ENCODE results near the gene AGAP2.
A peak's percentile ranks its signal among the peaks of the same experiment; 100 is the strongest.

The AGAP2 gene

DNA sequence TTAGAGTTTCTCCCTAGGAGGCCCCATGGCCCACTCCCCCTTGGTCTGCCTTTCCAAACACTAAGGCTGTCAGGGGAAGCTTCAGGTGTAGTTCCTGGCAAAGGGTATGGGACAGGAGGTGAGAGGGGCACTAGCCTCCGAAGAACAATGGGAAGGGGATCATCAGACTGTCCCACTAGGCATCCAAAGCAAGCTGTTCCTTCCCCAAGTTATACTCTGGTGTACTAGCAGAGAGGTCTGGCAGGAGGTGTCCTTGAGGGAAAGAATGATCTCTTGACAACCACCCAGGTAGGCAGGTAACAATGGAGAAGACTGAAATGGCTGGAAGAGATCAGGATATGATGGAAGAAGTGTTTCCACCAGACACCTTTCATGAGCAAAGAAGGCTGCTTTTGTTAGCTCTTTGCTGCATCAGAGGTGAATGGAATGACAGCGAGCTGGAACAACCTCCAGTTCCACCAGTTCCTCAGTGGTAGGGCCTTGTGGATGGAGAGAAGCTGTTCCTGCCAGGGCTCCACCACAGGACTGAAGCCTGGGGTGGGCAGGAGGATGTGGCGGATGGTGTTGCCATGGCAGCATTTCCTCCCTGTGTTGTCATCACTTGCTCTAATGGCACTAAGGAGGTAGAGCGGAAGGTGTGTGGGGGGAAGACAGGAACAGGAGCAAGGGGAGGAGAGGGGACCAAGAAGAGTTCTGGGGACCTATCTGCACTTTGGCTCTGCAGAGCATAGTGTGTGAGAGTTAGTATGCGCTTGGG is 2.3 kb upstream of the AGAP2 start:
- FAIRE-seq: peak; percentile 91
- no peak for TF ChIP-seq POLR2AphosphoS5 (IDR thresholded peaks at IDR 0.05; ENCODE audit: low read depth, low read length)
- TF ChIP-seq POLR2A (IDR thresholded peaks at IDR 0.05; ENCODE audit: low read depth, low read length): no peak
- TF ChIP-seq TAF1 (IDR thresholded peaks at IDR 0.05; ENCODE audit: borderline replicate concordance, low read depth, low read length): no peak
- peak; percentile 69 for DNase-seq (ENCODE audit: insufficient read length)

- TF ChIP-seq POLR2AphosphoS5 (IDR thresholded peaks at IDR 0.05; ENCODE audit: low read depth, low read length) (no peak), POLR2A (IDR thresholded peaks at IDR 0.05; ENCODE audit: low read depth, low read length) (no peak), TAF1 (IDR thresholded peaks at IDR 0.05; ENCODE audit: borderline replicate concordance, low read depth, low read length) (no peak)
- FAIRE-seq (no peak), DNase-seq (ENCODE audit: insufficient read length) (no peak)
These were observed 1.5 kb upstream of the AGAP2 start for GRCh38 chr12:57739914-57740538.

DNA sequence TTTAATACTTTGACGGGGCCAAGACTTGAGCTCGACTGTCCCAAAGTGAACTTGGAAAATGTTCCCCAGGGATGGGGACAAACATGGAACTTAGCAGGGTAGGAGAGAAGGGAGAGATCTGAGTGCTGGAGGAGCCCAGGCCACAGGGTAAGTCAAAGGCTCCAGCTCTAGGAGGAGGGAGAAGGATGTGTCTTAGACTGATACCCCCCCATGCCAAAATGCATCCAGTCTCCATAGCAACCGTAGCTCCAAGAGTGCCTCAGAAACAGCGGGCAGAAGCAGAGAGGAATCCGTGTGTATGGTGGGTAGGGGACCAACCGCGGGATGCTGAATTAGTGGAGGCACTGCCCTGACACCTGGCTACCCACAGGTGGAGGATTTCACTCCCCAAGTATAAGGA is 845 bp upstream of the AGAP2 start:
- FAIRE-seq: no peak
- TF ChIP-seq POLR2AphosphoS5 (IDR thresholded peaks at IDR 0.05; ENCODE audit: low read depth, low read length): no peak
- no peak for TF ChIP-seq TAF1 (IDR thresholded peaks at IDR 0.05; ENCODE audit: borderline replicate concordance, low read depth, low read length)
- TF ChIP-seq POLR2A (IDR thresholded peaks at IDR 0.05; ENCODE audit: low read depth, low read length): no peak
- DNase-seq (ENCODE audit: insufficient read length): no peak

- TF ChIP-seq POLR2AphosphoS5 (IDR thresholded peaks at IDR 0.05; ENCODE audit: low read depth, low read length) (no peak), TAF1 (IDR thresholded peaks at IDR 0.05; ENCODE audit: borderline replicate concordance, low read depth, low read length) (no peak), POLR2A (IDR thresholded peaks at IDR 0.05; ENCODE audit: low read depth, low read length) (no peak)
- no peak for FAIRE-seq
- no peak for DNase-seq (ENCODE audit: insufficient read length)
These were observed 778 bp downstream of the AGAP2 start for GRCh38 chr12:57737467-57738460.

GRCh38 chr12:57736741-57737466 is 1.6 kb downstream of the AGAP2 start:
- DNase-seq (ENCODE audit: insufficient read length) (no peak), FAIRE-seq (no peak)
- TF ChIP-seq POLR2AphosphoS5 (IDR thresholded peaks at IDR 0.05; ENCODE audit: low read depth, low read length) (no peak), TAF1 (IDR thresholded peaks at IDR 0.05; ENCODE audit: borderline replicate concordance, low read depth, low read length) (no peak), POLR2A (IDR thresholded peaks at IDR 0.05; ENCODE audit: low read depth, low read length) (no peak)

- DNase-seq (ENCODE audit: insufficient read length) (no peak), FAIRE-seq (no peak)
- TF ChIP-seq TAF1 (IDR thresholded peaks at IDR 0.05; ENCODE audit: borderline replicate concordance, low read depth, low read length): no peak
- no peak for TF ChIP-seq POLR2AphosphoS5 (IDR thresholded peaks at IDR 0.05; ENCODE audit: low read depth, low read length)
- no peak for TF ChIP-seq POLR2A (IDR thresholded peaks at IDR 0.05; ENCODE audit: low read depth, low read length)
These were observed 2.4 kb downstream of the AGAP2 start for GRCh38 chr12:57735952-57736740.

DNA sequence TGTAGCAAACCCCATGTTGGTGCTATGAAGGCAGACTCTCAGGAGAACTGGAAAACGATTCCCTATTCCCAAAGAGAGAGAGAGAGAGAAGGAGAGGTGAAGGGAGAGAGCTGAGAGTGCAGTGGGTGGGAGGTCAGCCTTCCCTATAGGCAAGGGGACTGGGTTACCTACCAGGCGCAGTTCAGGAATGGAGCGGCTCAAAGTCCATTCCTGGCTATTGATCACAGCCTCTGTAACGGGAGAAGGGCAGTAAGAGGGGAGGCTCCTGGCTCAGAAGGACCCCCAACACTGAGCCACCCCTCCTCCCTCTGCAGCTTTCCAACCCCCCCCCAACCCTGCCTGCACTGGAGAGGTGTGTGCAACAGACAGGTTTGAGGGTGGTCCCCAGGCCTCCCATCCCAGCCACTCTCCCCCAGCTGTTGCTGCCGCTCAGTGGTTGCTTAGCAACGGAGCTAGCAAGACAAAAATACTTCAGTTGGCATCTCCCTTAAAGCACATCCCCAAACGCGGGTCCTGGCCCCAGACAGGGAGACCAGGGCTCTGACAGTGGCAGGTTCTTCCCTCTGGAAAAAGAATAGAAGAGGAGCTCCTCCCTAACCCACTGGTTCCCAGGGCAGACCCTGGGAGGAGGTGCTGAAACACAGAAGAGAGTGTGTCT is 3.2 kb downstream of the AGAP2 start:
- DNase-seq (ENCODE audit: insufficient read length): no peak
- no peak for TF ChIP-seq POLR2A (IDR thresholded peaks at IDR 0.05; ENCODE audit: low read depth, low read length)
- no peak for TF ChIP-seq TAF1 (IDR thresholded peaks at IDR 0.05; ENCODE audit: borderline replicate concordance, low read depth, low read length)
- TF ChIP-seq POLR2AphosphoS5 (IDR thresholded peaks at IDR 0.05; ENCODE audit: low read depth, low read length): no peak

GRCh38 chr12:57734591-57734990 is 4.0 kb downstream of the AGAP2 start:
- TF ChIP-seq POLR2AphosphoS5 (IDR thresholded peaks at IDR 0.05; ENCODE audit: low read depth, low read length) (no peak), POLR2A (IDR thresholded peaks at IDR 0.05; ENCODE audit: low read depth, low read length) (no peak), TAF1 (IDR thresholded peaks at IDR 0.05; ENCODE audit: borderline replicate concordance, low read depth, low read length) (no peak)
- no peak for DNase-seq (ENCODE audit: insufficient read length)

More for the DNA sequence above, 3.2 kb downstream of the AGAP2 start:
- FAIRE-seq: no peak

GRCh38 chr12:57733928-57734327 is 4.6 kb downstream of the AGAP2 start:
- no peak for DNase-seq (ENCODE audit: insufficient read length)
- TF ChIP-seq POLR2A (IDR thresholded peaks at IDR 0.05; ENCODE audit: low read depth, low read length) (no peak), TAF1 (IDR thresholded peaks at IDR 0.05; ENCODE audit: borderline replicate concordance, low read depth, low read length) (no peak), POLR2AphosphoS5 (IDR thresholded peaks at IDR 0.05; ENCODE audit: low read depth, low read length) (no peak)
- FAIRE-seq: no peak

More at GRCh38 chr12:57734591-57734990, 4.0 kb downstream of the AGAP2 start:
- no peak for FAIRE-seq

Measured in GM12892 (cell line).